ENCODE data around the gene RTL10. TPM values are rescaled to one million over a fixed set of nuclear protein-coding genes. Genes with fewer than 3 reads are reported as not detected.

Gene RTL10
- total RNA-seq = 8.4 TPM
- long read RNA-seq, full-length matches to known transcripts = 14 of 21 reads
- long read RNA-seq, partial matches to known transcripts = 3 of 21 reads
- long read RNA-seq, other reads (novel, unspliced or antisense) = 4 of 21 reads

GRCh38 chr22:19854778-19855503 lies at the start of gene RTL10, which contains the start of gene GNB1L:
Gene RTL10 (minus strand): TSS chr22:19854874. CDS start chr22:19852261, 2,613 bp downstream.
Gene GNB1L (minus strand): TSS chr22:19854874. CDS start chr22:19821355, 33,519 bp downstream.
- DNase-seq (ENCODE audit: low spot score) = peak; percentile 99

- no peak for DNase-seq (ENCODE audit: low spot score)
Measured at GRCh38 chr22:19904174-19904856, 49.6 kb upstream of the RTL10 start.

- no peak for DNase-seq (ENCODE audit: low spot score)
Measured at GRCh38 chr22:19903513-19903912, 48.8 kb upstream of the RTL10 start.

GRCh38 chr22:19903031-19903430 lies 48.4 kb upstream of the RTL10 start:
- DNase-seq (ENCODE audit: low spot score) = no peak

- DNase-seq (ENCODE audit: low spot score) = no peak
Measured at GRCh38 chr22:19902245-19902715, 47.6 kb upstream of the RTL10 start.

- no peak for DNase-seq (ENCODE audit: low spot score)
Measured at GRCh38 chr22:19901577-19902244, 47.0 kb upstream of the RTL10 start.

- DNase-seq (ENCODE audit: low spot score) = no peak
Measured at GRCh38 chr22:19900707-19901436, 46.2 kb upstream of the RTL10 start.

GRCh38 chr22:19898831-19899567 lies 44.3 kb upstream of the RTL10 start:
- DNase-seq (ENCODE audit: low spot score) = no peak

- DNase-seq (ENCODE audit: low spot score) = no peak
Measured at GRCh38 chr22:19898145-19898544, 43.5 kb upstream of the RTL10 start.

GRCh38 chr22:19897726-19898125 lies 43.1 kb upstream of the RTL10 start:
- no peak for DNase-seq (ENCODE audit: low spot score)

GRCh38 chr22:19896665-19897355 lies 42.1 kb upstream of the RTL10 start:
- no peak for DNase-seq (ENCODE audit: low spot score)

GRCh38 chr22:19895160-19895849 lies 40.6 kb upstream of the RTL10 start:
- no peak for DNase-seq (ENCODE audit: low spot score)

GRCh38 chr22:19893363-19893762 lies 38.7 kb upstream of the RTL10 start:
- no peak for DNase-seq (ENCODE audit: low spot score)

- DNase-seq (ENCODE audit: low spot score) = no peak
Measured at GRCh38 chr22:19892925-19893324, 38.3 kb upstream of the RTL10 start.

GRCh38 chr22:19892257-19892879 lies 37.7 kb upstream of the RTL10 start:
- DNase-seq (ENCODE audit: low spot score) = no peak

GRCh38 chr22:19891317-19892256 lies 36.9 kb upstream of the RTL10 start:
- DNase-seq (ENCODE audit: low spot score) = no peak

GRCh38 chr22:19890502-19891316 lies 36.0 kb upstream of the RTL10 start:
- no peak for DNase-seq (ENCODE audit: low spot score)

Data from mesenteric fat pad (tissue), 1 donor.